ENCODE data around the gene DISP2.

Gene DISP2

DNA sequence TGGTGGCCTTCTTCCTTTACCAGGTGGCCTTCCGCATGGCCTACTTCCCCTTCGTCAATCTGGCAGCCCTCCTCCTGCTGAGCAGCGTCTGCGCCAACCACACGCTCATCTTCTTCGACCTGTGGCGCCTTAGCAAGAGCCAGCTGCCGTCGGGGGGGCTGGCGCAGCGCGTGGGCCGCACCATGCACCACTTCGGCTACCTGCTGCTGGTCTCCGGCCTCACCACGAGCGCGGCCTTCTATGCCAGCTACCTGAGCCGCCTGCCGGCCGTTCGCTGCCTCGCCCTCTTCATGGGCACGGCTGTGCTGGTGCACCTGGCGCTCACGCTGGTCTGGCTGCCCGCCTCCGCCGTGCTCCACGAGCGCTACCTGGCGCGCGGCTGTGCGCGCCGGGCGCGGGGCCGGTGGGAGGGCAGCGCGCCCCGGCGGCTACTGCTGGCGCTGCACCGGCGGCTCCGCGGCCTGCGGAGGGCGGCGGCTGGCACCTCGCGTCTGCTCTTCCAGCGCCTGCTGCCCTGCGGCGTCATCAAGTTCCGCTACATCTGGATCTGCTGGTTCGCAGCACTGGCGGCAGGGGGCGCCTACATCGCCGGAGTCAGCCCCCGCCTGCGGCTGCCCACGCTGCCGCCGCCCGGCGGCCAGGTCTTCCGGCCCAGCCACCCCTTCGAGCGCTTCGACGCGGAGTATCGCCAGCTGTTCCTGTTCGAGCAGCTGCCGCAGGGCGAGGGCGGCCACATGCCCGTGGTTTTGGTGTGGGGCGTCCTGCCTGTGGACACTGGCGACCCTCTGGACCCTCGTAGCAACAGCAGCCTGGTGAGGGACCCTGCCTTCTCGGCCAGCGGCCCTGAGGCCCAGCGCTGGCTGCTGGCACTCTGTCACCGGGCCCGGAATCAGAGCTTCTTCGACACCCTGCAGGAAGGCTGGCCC, 9.9 kb downstream of the DISP2 start:
- peak overlapping the region; percentile 52 for H3K27ac ChIP-seq
- TF ChIP-seq, protein P1, sequence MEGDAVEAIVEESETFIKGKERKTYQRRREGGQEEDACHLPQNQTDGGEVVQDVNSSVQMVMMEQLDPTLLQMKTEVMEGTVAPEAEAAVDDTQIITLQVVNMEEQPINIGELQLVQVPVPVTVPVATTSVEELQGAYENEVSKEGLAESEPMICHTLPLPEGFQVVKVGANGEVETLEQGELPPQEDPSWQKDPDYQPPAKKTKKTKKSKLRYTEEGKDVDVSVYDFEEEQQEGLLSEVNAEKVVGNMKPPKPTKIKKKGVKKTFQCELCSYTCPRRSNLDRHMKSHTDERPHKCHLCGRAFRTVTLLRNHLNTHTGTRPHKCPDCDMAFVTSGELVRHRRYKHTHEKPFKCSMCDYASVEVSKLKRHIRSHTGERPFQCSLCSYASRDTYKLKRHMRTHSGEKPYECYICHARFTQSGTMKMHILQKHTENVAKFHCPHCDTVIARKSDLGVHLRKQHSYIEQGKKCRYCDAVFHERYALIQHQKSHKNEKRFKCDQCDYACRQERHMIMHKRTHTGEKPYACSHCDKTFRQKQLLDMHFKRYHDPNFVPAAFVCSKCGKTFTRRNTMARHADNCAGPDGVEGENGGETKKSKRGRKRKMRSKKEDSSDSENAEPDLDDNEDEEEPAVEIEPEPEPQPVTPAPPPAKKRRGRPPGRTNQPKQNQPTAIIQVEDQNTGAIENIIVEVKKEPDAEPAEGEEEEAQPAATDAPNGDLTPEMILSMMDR (conservative IDR thresholded peaks at IDR 0.05) = peak; percentile 62

DNA sequence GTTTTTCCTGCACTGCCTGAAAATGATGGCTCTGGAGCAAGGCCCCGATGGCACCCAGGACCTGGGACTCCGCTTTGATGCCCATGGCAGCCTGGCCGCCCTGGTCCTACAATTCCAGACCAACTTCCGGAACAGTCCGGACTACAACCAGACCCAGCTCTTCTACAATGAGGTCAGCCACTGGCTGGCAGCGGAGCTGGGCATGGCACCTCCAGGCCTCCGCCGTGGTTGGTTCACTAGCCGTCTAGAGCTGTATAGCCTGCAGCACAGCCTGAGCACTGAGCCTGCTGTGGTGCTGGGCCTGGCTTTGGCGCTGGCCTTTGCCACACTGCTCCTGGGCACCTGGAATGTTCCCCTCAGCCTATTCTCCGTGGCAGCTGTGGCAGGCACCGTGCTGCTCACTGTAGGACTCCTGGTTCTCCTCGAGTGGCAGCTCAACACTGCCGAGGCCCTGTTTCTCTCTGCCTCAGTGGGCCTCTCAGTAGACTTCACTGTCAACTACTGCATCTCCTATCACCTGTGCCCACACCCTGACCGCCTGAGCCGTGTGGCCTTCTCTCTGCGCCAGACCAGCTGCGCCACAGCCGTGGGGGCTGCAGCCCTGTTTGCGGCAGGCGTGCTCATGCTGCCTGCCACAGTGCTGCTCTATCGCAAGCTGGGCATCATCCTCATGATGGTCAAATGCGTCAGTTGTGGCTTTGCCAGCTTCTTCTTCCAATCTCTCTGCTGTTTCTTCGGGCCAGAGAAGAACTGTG, 10.9 kb downstream of the DISP2 start:
- TF ChIP-seq, protein P1 (conservative IDR thresholded peaks at IDR 0.05) = no peak
- no peak overlapping the region for H3K27ac ChIP-seq

DNA sequence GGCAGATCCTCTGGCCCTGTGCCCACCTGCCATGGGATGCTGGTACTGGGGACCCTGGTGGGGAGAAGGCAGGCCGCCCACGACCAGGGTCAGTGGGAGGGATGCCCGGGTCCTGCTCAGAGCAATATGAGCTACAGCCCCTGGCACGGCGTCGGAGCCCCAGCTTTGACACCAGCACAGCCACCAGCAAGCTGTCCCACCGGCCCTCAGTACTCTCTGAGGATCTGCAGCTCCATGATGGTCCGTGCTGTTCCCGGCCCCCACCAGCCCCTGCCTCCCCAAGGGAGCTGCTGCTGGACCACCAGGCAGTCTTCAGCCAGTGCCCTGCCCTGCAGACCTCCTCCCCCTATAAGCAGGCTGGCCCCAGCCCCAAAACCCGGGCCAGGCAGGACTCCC, 11.5 kb downstream of the DISP2 start:
- TF ChIP-seq, protein P1 (conservative IDR thresholded peaks at IDR 0.05) = no peak
- H3K27ac ChIP-seq = no peak overlapping the region

DNA sequence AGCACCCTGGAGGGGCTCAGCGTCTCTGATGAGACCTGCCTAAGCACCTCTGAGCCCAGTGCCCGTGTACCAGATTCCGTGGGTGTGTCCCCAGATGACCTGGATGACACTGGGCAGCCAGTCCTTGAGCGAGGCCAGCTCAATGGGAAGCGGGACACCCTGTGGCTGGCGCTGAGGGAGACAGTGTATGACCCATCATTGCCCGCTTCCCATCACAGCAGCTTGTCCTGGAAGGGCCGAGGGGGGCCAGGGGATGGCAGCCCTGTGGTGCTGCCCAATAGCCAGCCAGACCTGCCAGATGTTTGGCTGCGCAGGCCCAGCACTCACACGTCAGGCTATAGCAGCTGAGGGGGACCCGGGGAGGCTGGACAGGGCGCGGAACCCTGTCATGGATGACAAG, 12.0 kb downstream of the DISP2 start:
- no peak overlapping the region for H3K27ac ChIP-seq
- TF ChIP-seq, protein P1 (conservative IDR thresholded peaks at IDR 0.05) = no peak

DNA sequence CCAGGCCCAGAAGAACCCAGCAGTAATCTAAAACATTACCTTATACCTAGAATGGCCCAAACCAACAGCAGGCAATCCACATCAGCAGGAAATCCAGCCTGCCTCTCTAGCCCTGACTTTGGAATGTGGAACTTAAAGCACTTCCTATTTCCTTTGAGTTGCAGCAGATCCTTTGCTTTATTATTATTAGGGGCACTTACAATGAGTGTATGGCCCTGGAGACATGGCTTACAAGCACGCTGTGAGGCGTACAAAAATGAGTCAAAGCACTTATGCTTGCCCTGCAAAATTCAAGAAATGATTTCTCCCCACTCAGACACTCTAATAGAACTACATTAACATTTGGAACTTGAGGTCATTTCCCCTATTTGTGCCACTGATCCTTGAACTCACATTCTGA, 15.0 kb downstream of the DISP2 start:
- TF ChIP-seq, protein P1 (conservative IDR thresholded peaks at IDR 0.05) = no peak
- H3K27ac ChIP-seq = no peak overlapping the region

DNA sequence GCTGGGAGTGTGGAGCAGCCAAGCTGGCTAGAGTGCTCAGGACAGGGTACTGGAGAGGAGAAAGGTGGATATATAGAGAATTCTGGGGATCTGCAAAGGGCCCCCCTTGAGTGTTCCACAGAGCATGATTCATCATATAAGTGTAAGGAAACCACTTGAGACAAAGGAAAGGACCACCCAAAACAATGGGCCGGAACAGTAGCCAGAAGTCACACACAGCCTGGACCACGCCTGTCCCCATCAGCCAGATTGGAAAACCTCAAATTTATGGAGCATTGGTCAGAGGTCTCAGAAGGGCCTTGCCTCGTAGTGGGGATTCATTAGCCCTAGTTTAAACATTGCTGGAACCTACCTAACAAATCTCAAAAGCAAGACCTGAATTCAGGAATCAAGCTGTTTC, 19.6 kb downstream of the DISP2 start:
- H3K27ac ChIP-seq = no peak overlapping the region

DNA sequence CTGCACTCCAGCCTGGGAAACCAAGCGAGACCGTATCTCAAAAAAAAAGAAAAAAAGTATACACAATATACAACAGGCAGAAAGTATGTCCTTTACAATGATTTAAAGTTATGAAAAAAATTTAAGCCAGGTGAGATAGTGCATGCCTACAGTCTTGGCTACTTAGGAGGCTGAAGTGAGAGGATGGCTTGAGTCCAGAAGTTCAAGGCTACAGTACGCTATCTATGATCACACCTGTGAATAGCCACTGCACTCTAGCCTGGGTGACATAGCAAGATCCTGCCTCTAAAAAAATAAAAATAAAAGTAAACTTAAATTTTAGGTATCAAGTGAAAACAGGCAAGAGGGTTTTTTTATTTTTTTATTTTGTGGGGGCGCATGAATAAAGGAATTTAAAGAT, 21.4 kb downstream of the DISP2 start:
- no peak overlapping the region for H3K27ac ChIP-seq
- TF ChIP-seq, protein P1 (conservative IDR thresholded peaks at IDR 0.05) = no peak

More for the DNA sequence above, 19.6 kb downstream of the DISP2 start:
- TF ChIP-seq, protein P1 (conservative IDR thresholded peaks at IDR 0.05) = no peak
